Measurements from ENCODE around the gene PARD3B. TPM values are rescaled to one million over a fixed set of nuclear protein-coding genes. Genes with fewer than 3 reads are reported as not detected.

Gene PARD3B
- polyA plus RNA-seq, 1 donor = 14.0 TPM

- H3K9me3 ChIP-seq (ENCODE audit: control insufficient read depth, low read depth, low read length) = no peaks in the 10 kb centered on the region
- no peak overlapping the region for H3K27ac ChIP-seq (ENCODE audit: low read length)
- DNase-seq = no peak
- no peaks in the 10 kb centered on the region for H3K4me1 ChIP-seq (ENCODE audit: control insufficient read depth, insufficient read depth, low read length)
- no CpG with 5 or more reads among the region's 4 CpGs for WGBS (ENCODE audit: insufficient coverage, low lambda C conversion rate)
- H3K36me3 ChIP-seq (ENCODE audit: control insufficient read depth, insufficient read depth, low read length) = peaks cover 9% of the 10 kb centered on the region
- H3K27me3 ChIP-seq (ENCODE audit: control insufficient read depth, insufficient read depth, low read length) = no peaks in the 10 kb centered on the region
- no peak overlapping the region for H3K4me3 ChIP-seq (ENCODE audit: low read length)
Observed at GRCh38 chr2:205614965-205615364, 1069.7 kb downstream of the PARD3B start.

GRCh38 chr2:205617905-205618304 lies 1072.6 kb downstream of the PARD3B start:
- Histone ChIP-seq H3K27me3 (ENCODE audit: control insufficient read depth, insufficient read depth, low read length) (no peaks in the 10 kb centered on the region), H3K9me3 (ENCODE audit: control insufficient read depth, low read depth, low read length) (no peaks in the 10 kb centered on the region), H3K4me1 (ENCODE audit: control insufficient read depth, insufficient read depth, low read length) (no peaks in the 10 kb centered on the region), H3K4me3 (ENCODE audit: low read length) (no peak overlapping the region), H3K36me3 (ENCODE audit: control insufficient read depth, insufficient read depth, low read length) (peaks cover 9% of the 10 kb centered on the region), H3K27ac (ENCODE audit: low read length) (no peak overlapping the region)
- WGBS (ENCODE audit: insufficient coverage, low lambda C conversion rate) = no CpG with 5 or more reads among the region's 2 CpGs
- no peak for DNase-seq

- DNase-seq = no peak
- 100% methylated on average over 1 of the region's 1 CpG for WGBS (ENCODE audit: insufficient coverage, low lambda C conversion rate)
- Histone ChIP-seq H3K4me1 (ENCODE audit: control insufficient read depth, insufficient read depth, low read length) (no peaks in the 10 kb centered on the region), H3K27ac (ENCODE audit: low read length) (no peak overlapping the region), H3K36me3 (ENCODE audit: control insufficient read depth, insufficient read depth, low read length) (peaks cover 9% of the 10 kb centered on the region), H3K4me3 (ENCODE audit: low read length) (no peak overlapping the region), H3K27me3 (ENCODE audit: control insufficient read depth, insufficient read depth, low read length) (no peaks in the 10 kb centered on the region), H3K9me3 (ENCODE audit: control insufficient read depth, low read depth, low read length) (no peaks in the 10 kb centered on the region)
Observed at GRCh38 chr2:205619600-205619999, 1074.3 kb downstream of the PARD3B start.

- no CpG with 5 or more reads among the region's 1 CpG for WGBS (ENCODE audit: insufficient coverage, low lambda C conversion rate)
- Histone ChIP-seq H3K4me3 (ENCODE audit: low read length) (no peak overlapping the region), H3K4me1 (ENCODE audit: control insufficient read depth, insufficient read depth, low read length) (peaks cover 6% of the 10 kb centered on the region), H3K27ac (ENCODE audit: low read length) (no peak overlapping the region), H3K36me3 (ENCODE audit: control insufficient read depth, insufficient read depth, low read length) (no peaks in the 10 kb centered on the region), H3K27me3 (ENCODE audit: control insufficient read depth, insufficient read depth, low read length) (no peaks in the 10 kb centered on the region), H3K9me3 (ENCODE audit: control insufficient read depth, low read depth, low read length) (no peaks in the 10 kb centered on the region)
- no peak for DNase-seq
Observed at GRCh38 chr2:205627085-205627484, 1081.8 kb downstream of the PARD3B start.

GRCh38 chr2:205628422-205628821 lies 1083.1 kb downstream of the PARD3B start:
- no peak for DNase-seq
- H3K27ac ChIP-seq (ENCODE audit: low read length) = no peak overlapping the region
- WGBS (ENCODE audit: insufficient coverage, low lambda C conversion rate) = no CpG with 5 or more reads among the region's 3 CpGs
- H3K9me3 ChIP-seq (ENCODE audit: control insufficient read depth, low read depth, low read length) = no peaks in the 10 kb centered on the region
- peaks cover 6% of the 10 kb centered on the region for H3K4me1 ChIP-seq (ENCODE audit: control insufficient read depth, insufficient read depth, low read length)
- H3K27me3 ChIP-seq (ENCODE audit: control insufficient read depth, insufficient read depth, low read length) = no peaks in the 10 kb centered on the region
- H3K36me3 ChIP-seq (ENCODE audit: control insufficient read depth, insufficient read depth, low read length) = no peaks in the 10 kb centered on the region
- H3K4me3 ChIP-seq (ENCODE audit: low read length) = no peak overlapping the region

- no peak overlapping the region for H3K27ac ChIP-seq (ENCODE audit: low read length)
- DNase-seq = peak; percentile 4 to 38
- no peaks in the 10 kb centered on the region for H3K27me3 ChIP-seq (ENCODE audit: control insufficient read depth, insufficient read depth, low read length)
- no peaks in the 10 kb centered on the region for H3K36me3 ChIP-seq (ENCODE audit: control insufficient read depth, insufficient read depth, low read length)
- WGBS (ENCODE audit: insufficient coverage, low lambda C conversion rate) = no CpG with 5 or more reads among the region's 10 CpGs
- H3K4me1 ChIP-seq (ENCODE audit: control insufficient read depth, insufficient read depth, low read length) = peaks cover 6% of the 10 kb centered on the region
- no peaks in the 10 kb centered on the region for H3K9me3 ChIP-seq (ENCODE audit: control insufficient read depth, low read depth, low read length)
- H3K4me3 ChIP-seq (ENCODE audit: low read length) = no peak overlapping the region
Observed at GRCh38 chr2:205629091-205629776, 1084.0 kb downstream of the PARD3B start.

GRCh38 chr2:205633994-205634393 lies 1088.7 kb downstream of the PARD3B start:
- H3K4me1 ChIP-seq (ENCODE audit: control insufficient read depth, insufficient read depth, low read length) = peaks cover 6% of the 10 kb centered on the region
- DNase-seq = no peak
- no peaks in the 10 kb centered on the region for H3K36me3 ChIP-seq (ENCODE audit: control insufficient read depth, insufficient read depth, low read length)
- no CpG with 5 or more reads among the region's 1 CpG for WGBS (ENCODE audit: insufficient coverage, low lambda C conversion rate)
- no peaks in the 10 kb centered on the region for H3K27me3 ChIP-seq (ENCODE audit: control insufficient read depth, insufficient read depth, low read length)
- H3K9me3 ChIP-seq (ENCODE audit: control insufficient read depth, low read depth, low read length) = no peaks in the 10 kb centered on the region
- H3K27ac ChIP-seq (ENCODE audit: low read length) = no peak overlapping the region
- H3K4me3 ChIP-seq (ENCODE audit: low read length) = no peak overlapping the region

GRCh38 chr2:205636549-205637319 lies 1091.5 kb downstream of the PARD3B start:
- no CpG with 5 or more reads among the region's 7 CpGs for WGBS (ENCODE audit: insufficient coverage, low lambda C conversion rate)
- no peak for DNase-seq

GRCh38 chr2:205637320-205637602 lies 1092.0 kb downstream of the PARD3B start:
- no peak for DNase-seq
- Histone ChIP-seq H3K4me1 (ENCODE audit: control insufficient read depth, insufficient read depth, low read length) (no peaks in the 10 kb centered on the region), H3K27me3 (ENCODE audit: control insufficient read depth, insufficient read depth, low read length) (peaks cover under 1% of the 10 kb centered on the region), H3K9me3 (ENCODE audit: control insufficient read depth, low read depth, low read length) (peaks cover 4% of the 10 kb centered on the region), H3K27ac (ENCODE audit: low read length) (no peak overlapping the region), H3K4me3 (ENCODE audit: low read length) (no peak overlapping the region), H3K36me3 (ENCODE audit: control insufficient read depth, insufficient read depth, low read length) (no peaks in the 10 kb centered on the region)

More at GRCh38 chr2:205636549-205637319, 1091.5 kb downstream of the PARD3B start:
- no peaks in the 10 kb centered on the region for H3K27me3 ChIP-seq (ENCODE audit: control insufficient read depth, insufficient read depth, low read length)
- H3K9me3 ChIP-seq (ENCODE audit: control insufficient read depth, low read depth, low read length) = peaks cover 4% of the 10 kb centered on the region
- H3K27ac ChIP-seq (ENCODE audit: low read length) = no peak overlapping the region
- no peak overlapping the region for H3K4me3 ChIP-seq (ENCODE audit: low read length)
- H3K36me3 ChIP-seq (ENCODE audit: control insufficient read depth, insufficient read depth, low read length) = no peaks in the 10 kb centered on the region
- no peaks in the 10 kb centered on the region for H3K4me1 ChIP-seq (ENCODE audit: control insufficient read depth, insufficient read depth, low read length)

GRCh38 chr2:205637779-205638503 lies 1092.7 kb downstream of the PARD3B start:
- WGBS (ENCODE audit: insufficient coverage, low lambda C conversion rate) = 100% methylated on average over 1 of the region's 6 CpGs
- no peak overlapping the region for H3K4me3 ChIP-seq (ENCODE audit: low read length)
- DNase-seq = peak in 1 of 2 donors; percentile 5
- H3K9me3 ChIP-seq (ENCODE audit: control insufficient read depth, low read depth, low read length) = peaks cover 4% of the 10 kb centered on the region
- no peaks in the 10 kb centered on the region for H3K4me1 ChIP-seq (ENCODE audit: control insufficient read depth, insufficient read depth, low read length)
- no peak overlapping the region for H3K27ac ChIP-seq (ENCODE audit: low read length)
- no peaks in the 10 kb centered on the region for H3K36me3 ChIP-seq (ENCODE audit: control insufficient read depth, insufficient read depth, low read length)
- H3K27me3 ChIP-seq (ENCODE audit: control insufficient read depth, insufficient read depth, low read length) = peaks cover 3% of the 10 kb centered on the region

Measured in large intestine (tissue), 3 donors.